BJ (cell line): Measurements from ENCODE around the gene TMEM247. TPM values are rescaled to one million over a fixed set of nuclear protein-coding genes. Genes with fewer than 3 reads are reported as not detected.

Source experiments
- CTCF ChIA-PET: fragments of 350-600 bp; formaldehyde crosslinking; extraction: SDS; loops from one replicate; lab custom pipeline; 2021; ENCODE audit warnings: antibody characterized with exemption, inconsistent platforms; lab: Yijun Ruan, JAX
- POLR2A ChIA-PET: fragments of 300-600 bp; sonication (Branson Sonifier 250); formaldehyde crosslinking; extraction: SDS; loops from one replicate; lab custom pipeline; 2021; ENCODE audit warnings: antibody characterized with exemption; lab: Charles Lee
- DNase-seq: peaks from one replicate; pipeline ENCODE4 v3.0.0-alpha.2; 2011; ENCODE audit warnings: low read depth
- H3K27me3 ChIP-seq: 2 replicates; pipeline ENCODE4 v1.6.0; 2011; ENCODE audit warnings: low read length; ENCODE audit not compliant: control insufficient read depth, insufficient read depth
- H3K36me3 ChIP-seq: 2 replicates; pipeline ENCODE4 v1.5.1; 2011; ENCODE audit warnings: low read length; ENCODE audit not compliant: control insufficient read depth, insufficient read depth
- H3K4me3 ChIP-seq: 2 replicates; pipeline ENCODE4 v1.5.1; 2011; ENCODE audit warnings: low read depth, mild to moderate bottlenecking, control low read depth, low read length
- CTCF ChIP-seq: IDR thresholded peaks from 2 replicates; pipeline ENCODE4 v1.5.1; 2011; ENCODE audit warnings: low read depth, mild to moderate bottlenecking, control low read depth, inconsistent platforms, low read length, moderate library complexity; ENCODE audit not compliant: insufficient read depth
- polyA plus RNA-seq: library from polyadenylated mRNA; depleted of rRNA; stranded (reverse); fragments of >200 nt; gene quantifications from 2 replicates; pipeline ENCODE4 v1.2.3, GENCODE V29; 2011

The TMEM247 gene
- polyA plus RNA-seq, 1 experiment, result not detected

GRCh38 chr2:46506131-46506706, 26.9 kb downstream of the TMEM247 start:
- Histone ChIP-seq H3K4me3 (no peak overlapping the region), H3K27me3 (no peaks in the 10 kb centered on the region), H3K36me3 (no peaks in the 10 kb centered on the region)
- ChIA-PET POLR2A (no interaction called here), CTCF (interaction anchor here (1.1 kb wide), 2 partner anchors 19 to 35 kb away, joined by 3 read pairs; no protein-coding TSS in a partner anchor)
- no peak for DNase-seq
- no peak for TF ChIP-seq CTCF

- ChIA-PET CTCF (no interaction called here), POLR2A (no interaction called here)
- no peak for TF ChIP-seq CTCF
- no peaks in the 10 kb centered on the region for H3K27me3 ChIP-seq
- no peaks in the 10 kb centered on the region for H3K36me3 ChIP-seq
- no peak overlapping the region for H3K4me3 ChIP-seq
- no peak for DNase-seq
Observed at GRCh38 chr2:46508312-46508711, 28.9 kb downstream of the TMEM247 start.

- no peak for TF ChIP-seq CTCF
- ChIA-PET POLR2A (no interaction called here), CTCF (no interaction called here)
- no peaks in the 10 kb centered on the region for H3K27me3 ChIP-seq
- DNase-seq, result no peak
- H3K36me3 ChIP-seq, result no peaks in the 10 kb centered on the region
- no peak overlapping the region for H3K4me3 ChIP-seq
Observed at GRCh38 chr2:46508759-46509158, 29.4 kb downstream of the TMEM247 start.

GRCh38 chr2:46509804-46510203, 30.4 kb downstream of the TMEM247 start:
- Histone ChIP-seq H3K36me3 (no peaks in the 10 kb centered on the region), H3K4me3 (no peak overlapping the region), H3K27me3 (no peaks in the 10 kb centered on the region)
- ChIA-PET POLR2A (no interaction called here), CTCF (no interaction called here)
- DNase-seq, result no peak
- no peak for TF ChIP-seq CTCF

- Histone ChIP-seq H3K36me3 (no peaks in the 10 kb centered on the region), H3K27me3 (no peaks in the 10 kb centered on the region), H3K4me3 (no peak overlapping the region)
- CTCF ChIA-PET, result no interaction called here
- TF ChIP-seq CTCF, result no peak
- POLR2A ChIA-PET, result interaction anchor here (0.7 kb wide), 1 partner anchor 343 kb away, joined by 25 read pairs; no protein-coding TSS in a partner anchor
- no peak for DNase-seq
Observed at GRCh38 chr2:46510598-46511177, 31.3 kb downstream of the TMEM247 start.
